HTR-8/SVneo (cell line): ENCODE results near the gene ZGPAT.

ENCODE experiments used
- DNase-seq: peaks from one replicate; pipeline ENCODE4 v3.0.0; 2011; ENCODE audit warnings: low spot score, mixed read lengths; ENCODE audit not compliant: insufficient read length
- FAIRE-seq: peaks from 2 replicates; lab custom pipeline; 2011; peaks lifted over from hg19 to GRCh38; lab: Jason Lieb, UNC

Gene ZGPAT

GRCh38 chr20:63675681-63676368 is 32.0 kb upstream of the ZGPAT start:
- FAIRE-seq = no peak
- no peak for DNase-seq

DNA sequence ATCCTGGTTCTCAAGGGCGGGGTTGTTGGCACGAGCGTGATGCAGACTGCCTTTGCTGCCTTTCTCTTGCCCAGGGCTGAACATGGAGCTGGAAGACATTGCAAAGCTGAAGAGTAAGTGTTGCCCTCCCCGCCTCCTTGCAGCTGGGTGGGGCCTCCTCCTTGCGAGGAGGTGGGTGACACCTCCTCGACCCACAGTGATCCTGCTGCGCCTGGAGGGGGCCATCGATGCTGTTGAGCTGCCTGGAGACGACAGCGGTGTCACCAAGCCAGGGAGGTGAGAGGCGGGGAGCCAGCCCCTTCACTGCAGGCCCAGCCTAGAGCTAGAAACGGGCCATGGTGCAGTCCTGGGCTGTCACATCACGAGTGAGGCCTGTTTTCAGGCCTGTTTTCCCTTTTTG is 29.8 kb upstream of the ZGPAT start:
- FAIRE-seq = no peak
- DNase-seq = no peak

DNA sequence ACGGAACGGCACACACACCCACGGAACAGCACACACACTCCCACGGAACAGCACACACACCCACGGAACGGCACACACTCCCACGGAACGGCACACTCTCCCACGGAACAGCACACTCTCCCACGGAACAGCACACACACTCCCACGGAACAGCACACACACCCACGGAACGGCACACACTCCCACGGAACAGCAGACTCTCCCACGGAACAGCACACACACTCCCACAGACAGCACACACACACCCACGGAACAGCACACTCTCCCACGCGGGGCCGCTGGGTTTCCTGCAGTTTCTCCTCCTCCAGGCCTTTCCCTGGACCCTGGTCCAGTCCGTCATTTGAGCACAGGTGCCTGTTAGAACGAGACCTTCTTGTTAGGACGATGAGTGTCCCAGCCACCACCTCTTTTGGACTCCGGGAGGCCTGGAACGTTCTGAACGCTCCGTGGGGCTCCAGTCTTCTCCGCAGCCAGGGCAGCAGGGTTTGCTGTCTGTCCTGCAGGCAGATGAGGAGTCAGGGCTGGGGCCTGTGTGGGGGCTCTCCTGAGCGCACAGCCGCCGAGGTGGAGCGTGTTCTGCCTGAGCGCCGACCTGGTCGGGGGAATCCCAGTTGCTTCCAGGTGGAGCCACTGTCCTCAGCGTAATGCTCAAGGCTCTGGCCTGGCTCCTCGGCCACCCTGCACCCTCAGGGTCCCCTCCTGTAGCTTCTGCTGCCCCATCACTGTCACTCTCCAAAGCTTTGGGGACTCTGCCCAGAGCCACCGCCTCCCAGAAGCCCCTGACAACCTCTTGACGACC is 29.0 kb upstream of the ZGPAT start:
- DNase-seq (no peak), FAIRE-seq (peak; percentile 99)

- FAIRE-seq (no peak), DNase-seq (no peak)
These were observed 28.0 kb upstream of the ZGPAT start for GRCh38 chr20:63679799-63680305.

DNA sequence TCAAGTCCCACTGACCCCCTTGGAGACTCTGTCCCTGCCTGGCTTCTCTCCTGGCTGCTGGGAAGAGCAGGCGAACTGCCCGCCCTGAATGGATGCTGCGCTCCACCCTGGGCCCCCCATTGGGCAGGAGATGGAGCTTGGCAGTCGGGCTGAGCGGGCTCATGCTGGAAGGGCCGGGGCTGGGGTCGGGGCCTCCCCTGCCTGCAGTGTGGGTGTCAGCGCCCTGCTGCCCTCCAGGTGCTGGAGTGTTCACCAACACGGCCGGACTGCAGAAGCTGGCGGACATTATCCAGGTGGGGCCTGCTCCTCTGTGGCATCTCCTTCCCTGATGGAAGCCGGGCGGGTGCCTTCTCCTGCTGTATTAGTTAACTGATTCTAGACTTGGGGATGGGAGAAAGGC is 27.4 kb upstream of the ZGPAT start:
- DNase-seq (no peak), FAIRE-seq (peak; percentile 16)

- FAIRE-seq (no peak), DNase-seq (no peak)
These were observed 26.8 kb upstream of the ZGPAT start for GRCh38 chr20:63680857-63681608.

DNA sequence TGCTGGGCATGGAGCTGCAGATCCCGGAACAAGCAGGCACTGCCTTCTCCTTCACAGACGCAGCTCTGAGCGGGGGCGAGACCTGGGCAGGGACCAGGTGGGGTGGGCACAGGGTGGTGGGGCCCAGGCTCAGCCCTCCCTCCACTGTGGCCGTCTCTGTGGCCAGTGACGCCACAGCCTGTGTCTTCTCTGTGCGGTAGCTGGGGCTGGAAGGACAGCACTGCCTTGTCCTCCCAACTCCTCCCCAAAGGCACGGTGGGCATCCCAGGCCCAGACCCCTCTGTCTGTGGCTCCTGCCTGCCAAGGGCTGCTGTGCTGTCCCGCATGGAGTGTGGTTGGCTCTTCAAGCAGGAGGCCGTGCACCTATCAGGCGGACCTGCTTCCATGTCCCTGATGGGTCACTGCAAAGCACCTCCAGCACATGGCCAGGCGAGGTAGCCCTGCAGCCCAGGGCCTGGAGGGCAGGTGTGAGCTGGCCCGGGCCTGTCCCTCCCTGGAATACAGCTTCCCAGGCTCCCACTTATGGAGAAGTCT is 26.2 kb upstream of the ZGPAT start:
- FAIRE-seq = no peak
- no peak for DNase-seq

GRCh38 chr20:63682384-63683139 is 25.3 kb upstream of the ZGPAT start:
- peak; percentile 100 for DNase-seq
- peak; percentile 100 for FAIRE-seq

DNA sequence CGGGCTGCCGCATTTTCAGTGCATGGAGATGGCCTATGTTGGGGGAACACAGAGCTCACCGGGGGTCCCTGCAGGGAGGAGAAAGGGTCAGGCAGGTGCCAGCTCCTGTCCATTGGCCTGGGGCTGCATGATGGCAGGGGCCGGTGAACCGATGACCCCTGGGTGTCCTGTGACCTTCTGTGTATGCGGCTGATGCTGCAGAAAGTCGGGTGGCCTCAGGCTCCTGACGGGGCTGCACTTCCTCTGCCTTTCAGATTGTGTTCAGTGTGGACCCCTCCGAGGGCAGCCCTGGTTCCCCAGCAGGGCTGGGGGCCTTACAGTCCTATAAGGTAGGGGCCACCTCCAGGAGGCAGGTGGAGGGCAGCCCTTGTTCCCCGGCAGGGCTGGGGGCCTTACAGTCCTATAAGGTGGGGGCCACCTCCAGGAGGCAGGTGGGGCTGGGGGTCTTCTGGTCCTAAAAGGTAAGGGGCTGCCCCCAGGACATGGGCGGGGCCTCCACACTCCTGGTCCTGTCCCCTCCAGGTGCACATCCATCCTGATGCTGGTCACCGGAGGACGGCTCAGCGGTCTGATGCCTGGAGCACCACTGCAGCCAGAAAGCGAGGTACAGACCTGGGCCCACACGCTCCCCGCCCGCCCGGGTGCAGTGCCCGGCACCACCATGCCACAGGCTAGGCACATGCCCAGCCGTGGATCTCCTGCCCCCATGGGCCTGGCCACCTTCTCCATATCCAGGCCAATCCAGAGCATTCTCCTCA is 22.4 kb upstream of the ZGPAT start:
- FAIRE-seq (no peak), DNase-seq (no peak)

DNA sequence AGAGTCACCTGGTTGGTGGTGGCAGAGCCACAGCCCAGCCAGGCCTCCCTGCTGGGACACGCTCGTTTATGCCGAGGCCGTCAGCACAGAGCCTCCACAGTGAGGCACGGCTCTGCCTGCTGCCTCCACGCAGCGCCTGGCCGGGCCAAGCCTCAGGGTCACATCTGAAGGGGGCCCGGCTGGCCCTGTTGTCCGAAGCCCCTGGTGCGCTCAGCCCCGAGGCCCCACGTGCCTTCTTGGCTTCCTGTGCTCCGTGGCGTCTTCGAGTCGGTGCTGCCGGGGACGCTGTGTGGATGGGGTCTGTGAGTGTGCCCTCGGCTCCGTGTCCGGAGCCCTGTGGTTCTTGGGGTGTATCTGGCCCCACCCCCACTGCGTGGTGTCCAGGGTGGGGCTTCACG is 21.7 kb upstream of the ZGPAT start:
- no peak for DNase-seq
- no peak for FAIRE-seq

- FAIRE-seq = peak; percentile 96
- peak; percentile 69 for DNase-seq
These were observed 21.1 kb upstream of the ZGPAT start for GRCh38 chr20:63686492-63687321.

GRCh38 chr20:63687419-63688178 is 20.2 kb upstream of the ZGPAT start:
- DNase-seq = no peak
- peak; percentile 74 for FAIRE-seq

GRCh38 chr20:63688228-63689045 is 19.4 kb upstream of the ZGPAT start:
- FAIRE-seq = peak; percentile 31

GRCh38 chr20:63689046-63690002 is 18.5 kb upstream of the ZGPAT start:
- DNase-seq = no peak
- FAIRE-seq = no peak

More at GRCh38 chr20:63688228-63689045, 19.4 kb upstream of the ZGPAT start:
- no peak for DNase-seq
